ENCODE results near the gene NRM.
"Not testable (repeated sequence)": the region's sequence is repeated elsewhere in the genome, so short reads cannot be mapped to it uniquely, and the experiment has no call there.

The NRM gene

GRCh38 chr6:30687659-30688431 lies 2.9 kb downstream of the NRM start:
- no peak for DNase-seq

- DNase-seq: peak; percentile 84
These were observed 3.7 kb downstream of the NRM start for GRCh38 chr6:30686908-30687658.

- peak; percentile 86 for DNase-seq
These were observed 4.5 kb downstream of the NRM start, which contains the start of gene PPP1R18 for GRCh38 chr6:30686009-30686907. Gene PPP1R18, minus strand, starts transcription at chr6:30686645. Its CDS starts 627 bp downstream, at chr6:30686018.

- DNase-seq: peak; percentile 60
These were observed 5.4 kb downstream of the NRM start for GRCh38 chr6:30685157-30686008.

- peak; percentile 77 for DNase-seq
These were observed 6.2 kb downstream of the NRM start for GRCh38 chr6:30684386-30685156.

GRCh38 chr6:30683980-30684338 lies 6.8 kb downstream of the NRM start:
- DNase-seq: no peak

- no peak for DNase-seq
These were observed 7.4 kb downstream of the NRM start for GRCh38 chr6:30683183-30683979.

- DNase-seq: peak; percentile 96
These were observed 8.4 kb downstream of the NRM start for GRCh38 chr6:30682143-30683117.

- DNase-seq: no peak
These were observed 9.0 kb downstream of the NRM start for GRCh38 chr6:30681766-30682142.

- DNase-seq: no peak
These were observed 10.8 kb downstream of the NRM start for GRCh38 chr6:30679765-30680535.

GRCh38 chr6:30678964-30679726 lies 11.6 kb downstream of the NRM start:
- peak; percentile 85 for DNase-seq

GRCh38 chr6:30676660-30677285 lies 14.0 kb downstream of the NRM start:
- no peak for DNase-seq

- peak; percentile 99 for DNase-seq
These were observed 18.1 kb downstream of the NRM start, which contains the start of gene DHX16 for GRCh38 chr6:30672445-30673253. Gene DHX16, minus strand, starts transcription at chr6:30673006. Its CDS starts 165 bp downstream, at chr6:30672841.

GRCh38 chr6:30670760-30671527 lies 19.8 kb downstream of the NRM start:
- no peak for DNase-seq

GRCh38 chr6:30666300-30666699 lies 24.5 kb downstream of the NRM start:
- DNase-seq: not testable (repeated sequence)

Measured in RPMI8226 (cell line).